Limb (tissue), 2 donors: ENCODE measurements around the gene SF3B4.
A peak's percentile ranks its signal among the peaks of the same experiment; 100 is the strongest.

ENCODE experiments used
- DNase-seq, 2 donors: peaks; one replicate each; pipeline ENCODE4 v3.0.0-alpha.2; 2016; ENCODE audit errors: extremely low spot score in 2 of 2

SF3B4 gene

DNA sequence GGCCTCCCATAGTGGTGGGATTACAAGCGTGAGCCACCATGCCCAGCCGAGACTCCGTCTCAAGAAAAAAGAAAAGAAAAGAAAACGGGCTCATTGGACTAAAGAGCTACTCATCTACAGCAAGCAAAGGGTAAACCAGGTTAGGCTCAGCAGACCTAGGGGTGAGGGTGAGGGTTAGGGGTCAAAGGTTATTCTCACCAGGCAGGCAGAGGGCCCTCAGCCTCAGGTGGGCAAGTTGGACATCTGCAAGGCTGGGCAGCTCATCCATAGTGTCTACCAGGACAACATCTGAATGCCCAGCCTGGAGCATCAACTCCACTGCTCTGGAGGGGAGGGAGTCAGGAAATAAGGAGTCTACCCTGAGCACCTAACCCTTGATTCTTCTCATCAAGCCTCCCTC lies 5.6 kb upstream of the SF3B4 start:
- DNase-seq = no peak

DNA sequence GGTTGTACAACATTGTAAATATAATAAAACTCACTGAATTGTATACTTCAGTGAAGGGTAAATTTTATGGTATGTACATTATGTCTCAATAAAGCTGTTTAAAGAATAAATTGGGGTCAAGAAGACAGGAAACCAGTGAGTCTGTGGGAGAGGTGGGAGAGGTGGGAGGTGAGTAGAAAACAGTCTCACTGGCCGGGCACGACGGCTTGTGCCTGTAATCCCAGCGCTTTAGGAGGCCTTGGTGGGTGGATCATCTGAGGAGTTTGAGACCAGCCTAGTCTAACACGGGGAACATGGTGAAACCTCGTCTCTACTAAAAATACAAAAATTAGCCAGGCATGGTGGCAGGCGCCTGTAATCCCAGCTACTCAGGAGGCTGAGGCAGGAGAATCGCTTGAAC lies 4.9 kb upstream of the SF3B4 start:
- DNase-seq = no peak

- DNase-seq = no peak
Measured at GRCh38 chr1:149931212-149931790, 3.7 kb upstream of the SF3B4 start.

DNA sequence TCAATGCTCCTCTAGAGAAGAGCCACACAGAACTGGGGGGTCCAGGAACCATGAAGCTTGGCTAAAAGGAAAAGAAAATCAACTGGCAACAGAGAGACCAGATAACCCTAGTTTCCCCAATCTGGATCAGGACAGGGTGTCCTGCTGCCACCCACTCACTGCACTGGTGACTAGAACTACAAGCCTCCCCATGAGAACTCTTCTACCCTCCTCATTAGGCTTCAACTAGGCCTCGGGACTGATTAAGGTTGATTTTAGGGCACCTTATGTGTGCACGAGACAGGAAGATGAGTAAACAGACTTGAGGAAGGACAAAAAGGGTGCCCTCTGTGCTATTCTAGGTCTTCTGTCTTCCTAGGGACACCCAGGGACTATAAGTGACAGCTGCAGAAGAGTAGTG lies 2.3 kb upstream of the SF3B4 start:
- DNase-seq = no peak

GRCh38 chr1:149928401-149928724 lies 760 bp upstream of the SF3B4 start:
- no peak for DNase-seq

GRCh38 chr1:149927056-149927562 lies 494 bp downstream of the SF3B4 start:
- DNase-seq = no peak

- DNase-seq = no peak
Measured at GRCh38 chr1:149926296-149926695, 1.3 kb downstream of the SF3B4 start.

DNA sequence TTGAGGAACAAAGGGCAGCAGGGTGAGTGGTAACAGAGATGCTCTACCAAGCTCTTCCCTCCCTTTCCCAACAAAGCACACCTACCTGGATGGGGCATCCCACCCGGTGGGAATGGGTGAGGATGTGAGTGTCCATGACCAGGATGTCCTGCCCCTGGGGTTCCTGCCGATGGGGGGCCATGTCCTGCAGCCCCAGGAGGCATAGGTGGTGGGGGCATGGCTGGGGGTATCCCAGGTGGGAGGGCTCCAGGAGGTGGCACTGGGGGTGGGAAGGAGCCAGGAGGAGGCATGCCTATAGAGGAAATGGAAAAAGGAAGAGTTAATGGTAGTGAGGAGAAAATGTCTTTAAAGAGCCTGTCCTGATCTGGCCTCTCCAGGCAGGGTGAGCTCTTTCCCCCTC lies 1.9 kb downstream of the SF3B4 start:
- DNase-seq = no peak

GRCh38 chr1:149925345-149925744 lies 2.3 kb downstream of the SF3B4 start:
- no peak for DNase-seq

DNA sequence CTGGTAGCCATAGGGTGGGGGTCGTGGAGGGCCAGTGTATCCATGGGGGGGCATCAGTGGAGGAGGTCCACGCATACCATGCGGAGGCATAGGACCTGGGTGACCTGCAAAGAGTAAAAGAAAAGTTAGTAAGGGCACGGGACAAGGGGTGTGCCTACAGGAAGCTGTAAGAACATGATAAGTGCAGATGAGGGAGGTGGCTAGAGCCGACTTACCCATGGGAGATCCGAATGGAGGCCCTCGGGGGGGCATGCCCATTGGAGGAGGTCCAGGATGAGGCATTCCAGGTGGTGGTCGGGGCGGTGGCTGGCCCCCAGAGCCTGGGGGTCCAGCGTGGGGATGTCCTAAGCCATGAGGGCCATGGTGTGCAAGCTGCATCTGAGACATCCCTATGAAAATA lies 4.0 kb downstream of the SF3B4 start:
- no peak for DNase-seq

GRCh38 chr1:149917571-149918144 lies 9.9 kb downstream of the SF3B4 start, which contains the start of gene SV2A:
SV2A (minus strand) TSS chr1:149917844; CDS start chr1:149913840, 4,004 bp downstream.
- peak in 1 of 2 donors; percentile 88 for DNase-seq

- no peak for DNase-seq
Measured at GRCh38 chr1:149916898-149917252, 10.7 kb downstream of the SF3B4 start.

DNA sequence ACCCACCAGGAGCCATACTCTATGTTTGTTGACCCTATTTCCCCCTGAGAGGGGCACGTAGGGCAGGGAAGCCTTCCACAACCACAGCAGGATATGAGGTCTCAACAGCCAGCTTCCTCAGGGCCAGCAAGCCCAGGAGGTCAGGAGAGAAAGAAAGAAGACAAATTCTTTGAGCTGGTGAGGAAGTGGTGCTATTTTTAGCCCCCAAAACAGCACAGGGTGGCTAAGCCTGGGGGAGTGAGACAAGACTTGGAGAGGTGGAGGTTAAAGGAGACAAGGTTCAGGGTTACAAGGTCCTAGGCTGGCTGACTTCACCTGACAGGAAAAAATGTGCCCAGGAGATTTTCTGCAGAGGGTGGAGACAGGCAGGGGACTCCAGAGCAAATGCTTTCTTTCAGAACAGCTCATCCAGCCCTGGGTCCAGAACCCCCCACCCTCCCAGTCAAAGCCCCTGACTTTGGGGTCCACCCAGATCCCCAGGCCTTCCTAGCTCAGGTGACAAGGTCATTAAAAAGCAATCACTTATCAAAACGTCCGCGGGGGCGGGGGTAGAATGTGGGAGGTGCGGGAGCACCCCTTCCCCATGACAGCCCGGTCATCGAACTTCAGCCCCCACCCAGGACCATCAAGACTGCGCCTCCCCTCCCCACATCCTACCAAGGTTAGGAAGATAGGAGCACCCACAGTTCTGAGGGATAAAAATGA lies 11.3 kb downstream of the SF3B4 start:
- no peak for DNase-seq

- no peak for DNase-seq
Measured at GRCh38 chr1:149915429-149916192, 12.0 kb downstream of the SF3B4 start.

- no peak for DNase-seq
Measured at GRCh38 chr1:149914545-149914944, 13.1 kb downstream of the SF3B4 start.

DNA sequence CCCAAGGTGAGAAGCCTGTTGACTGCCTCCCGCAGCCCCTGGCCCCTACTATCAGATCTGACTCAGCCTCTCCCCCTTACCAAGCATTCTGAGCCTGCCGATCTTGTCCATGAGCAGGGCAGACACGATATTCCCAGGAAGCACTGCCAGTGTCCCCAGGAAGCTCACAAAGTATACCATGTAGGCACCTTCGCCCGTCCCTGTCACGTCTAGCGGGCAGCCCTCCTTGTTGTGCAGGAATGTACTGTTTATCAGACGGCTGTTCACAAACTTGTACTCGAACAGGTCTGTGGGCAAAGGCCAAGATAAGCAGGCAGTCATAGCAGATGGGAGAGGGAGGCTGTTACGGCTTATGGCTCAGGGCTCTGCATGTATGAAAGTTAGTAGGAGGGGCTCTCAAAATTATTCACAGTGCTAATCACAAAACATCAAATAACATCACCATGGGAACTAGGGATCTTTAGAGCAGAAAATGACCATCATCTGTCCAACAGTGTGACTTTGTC lies 21.0 kb downstream of the SF3B4 start:
- DNase-seq = no peak

GRCh38 chr1:149903836-149904491 lies 23.6 kb downstream of the SF3B4 start:
- DNase-seq = no peak

DNA sequence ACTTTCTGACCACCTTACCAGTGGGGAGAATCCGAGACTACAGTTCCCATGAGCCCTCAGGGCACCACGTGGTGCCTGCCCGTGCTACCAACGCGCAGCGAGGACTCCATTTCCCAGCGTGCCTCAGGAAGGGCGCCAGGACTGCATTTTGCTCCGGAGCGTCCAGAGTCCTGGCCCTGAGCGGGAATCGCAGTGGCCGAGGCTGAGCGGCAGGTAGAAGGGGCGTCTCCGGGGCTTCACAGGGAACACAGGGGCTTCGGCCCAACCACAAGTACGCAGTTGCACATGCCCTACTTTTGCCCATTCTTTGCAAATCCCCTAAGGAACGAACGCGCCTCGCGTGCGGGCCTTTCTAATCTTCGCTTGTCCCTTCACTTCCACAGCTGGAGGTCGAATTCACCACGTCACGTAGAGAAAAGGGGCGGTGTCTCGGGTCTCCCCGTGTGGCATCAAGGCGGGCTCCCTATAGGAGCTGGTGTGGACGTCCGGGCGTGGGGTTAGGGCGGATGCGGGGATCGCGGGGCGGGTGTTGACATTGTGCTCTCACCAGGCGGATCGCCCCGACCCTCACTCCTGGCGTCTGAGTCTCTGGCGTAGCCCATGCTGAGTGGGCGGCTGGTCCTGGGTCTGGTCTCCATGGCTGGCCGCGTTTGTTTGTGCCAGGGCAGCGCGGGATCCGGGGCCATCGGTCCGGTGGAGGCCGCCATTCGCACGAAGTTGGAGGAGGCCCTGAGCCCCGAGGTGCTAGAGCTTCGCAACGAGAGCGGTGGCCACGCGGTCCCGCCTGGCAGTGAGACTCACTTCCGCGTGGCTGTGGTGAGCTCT lies 27.9 kb downstream of the SF3B4 start, which contains the start of gene BOLA1:
BOLA1 (plus strand) TSS at position 109 of the 825 bp plus-strand sequence; CDS start at position 601, 492 bp downstream.
- DNase-seq = peak; percentile 92 to 94

- no peak for DNase-seq
Measured at GRCh38 chr1:149896575-149896974, 31.0 kb downstream of the SF3B4 start.

DNA sequence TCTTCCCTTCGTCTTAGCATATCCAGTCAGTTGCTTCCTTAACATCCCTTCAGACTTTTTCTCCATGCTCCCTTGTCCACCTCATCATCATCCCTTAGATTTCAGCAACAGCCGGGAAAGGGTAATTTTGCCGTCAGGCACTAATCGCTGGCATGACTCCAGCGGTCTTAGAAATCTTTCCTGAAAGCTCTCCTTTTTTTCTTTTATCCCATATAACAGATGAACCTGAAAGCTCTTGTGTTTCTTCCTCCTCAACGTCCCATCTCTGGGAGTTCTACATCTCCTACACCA lies 38.7 kb downstream of the SF3B4 start:
- peak in 1 of 2 donors; percentile 60 for DNase-seq
